HepG2 (cell line): ENCODE data around the gene LRP10. TPM values are rescaled to one million over a fixed set of nuclear protein-coding genes. Genes with fewer than 3 reads are reported as not detected.

Source experiments
- ATM ChIP-seq: fragments of 450-650 bp; IDR thresholded peaks from 2 replicates; pipeline ENCODE4 v1.7.1; 2017; ENCODE audit warnings: mild to moderate bottlenecking, borderline replicate concordance
- CHD4 ChIP-seq: fragments of 200-600 bp; sonication (generic); IDR thresholded peaks from 2 replicates; pipeline ENCODE4 v1.7.0; 2017; ENCODE audit warnings: mild to moderate bottlenecking, low read length, borderline replicate concordance
- HMGXB4 ChIP-seq, 2 experiments: sonication (generic) in 1 of 2; formaldehyde crosslinking in 1 of 2; IDR thresholded peaks; 2 replicates each; pipeline versions ENCODE4 v1.4.0 to v1.6.1; 2018 to 2020; ENCODE audit warnings: missing genetic modification reagents in 2 of 2, borderline replicate concordance in 1 of 2, low read depth in 1 of 2, mild to moderate bottlenecking in 1 of 2, missing biosample characterization in 1 of 2
- KAT7 ChIP-seq: IDR thresholded peaks from 2 replicates; pipeline ENCODE4 v1.6.1; 2018; ENCODE audit warnings: borderline replicate concordance, missing compliant biosample characterization
- NBN ChIP-seq: fragments of 450-650 bp; conservative IDR thresholded peaks from 2 replicates; pipeline ENCODE4 v1.6.1; 2017
- NFYC ChIP-seq: IDR thresholded peaks from 2 replicates; pipeline ENCODE4 v1.6.1; 2016; ENCODE audit warnings: missing genetic modification reagents, missing compliant biosample characterization
- PATZ1 ChIP-seq: sonication (generic); formaldehyde crosslinking; IDR thresholded peaks from 2 replicates; pipeline ENCODE4 v1.4.0; 2020; ENCODE audit warnings: missing genetic modification reagents
- RBM39 ChIP-seq: fragments of 200-400 bp; formaldehyde crosslinking; IDR thresholded peaks from one replicate; pipeline ENCODE4 v1.6.1; 2018; ENCODE audit warnings: antibody characterized with exemption, mild to moderate bottlenecking, low read depth, low read length; ENCODE audit not compliant: poor library complexity, severe bottlenecking
- SP2 ChIP-seq: sonication (generic); formaldehyde crosslinking; IDR thresholded peaks from 2 replicates; pipeline ENCODE4 v1.5.1; 2020; ENCODE audit warnings: mild to moderate bottlenecking, missing genetic modification reagents
- ZNF598 ChIP-seq: sonication (generic); formaldehyde crosslinking; IDR thresholded peaks from 2 replicates; pipeline ENCODE4 v1.5.1; 2020; ENCODE audit warnings: mild to moderate bottlenecking, missing genetic modification reagents, borderline replicate concordance
- ZNF691 ChIP-seq: sonication (generic); formaldehyde crosslinking; IDR thresholded peaks from 2 replicates; pipeline ENCODE4 v1.4.0; 2020; ENCODE audit warnings: missing genetic modification reagents, low read depth, mild to moderate bottlenecking, borderline replicate concordance
- polyA plus RNA-seq, 8 experiments: library from polyadenylated mRNA; depleted of rRNA in 3 of 8; stranded (reverse) in 7 of 8; unstranded in 1 of 8; fragments of >200 nt; fragmentation: Illumina TruSeq in 4 of 8; extraction: Trizol in 4 of 8; gene quantifications; 2 replicates each; pipeline versions ENCODE4 v1.2.1 to v1.2.3, GENCODE V29; 2011 to 2016; ENCODE audit warnings: low read depth in 4 of 8, missing spikeins in 1 of 8, mixed read lengths in 1 of 8; ENCODE audit not compliant: insufficient read depth in 1 of 8
- total RNA-seq, 5 experiments: library from RNA; depleted of rRNA; stranded (reverse); fragments of >200 nt; fragmentation: Illumina TruSeq; extraction: Trizol; gene quantifications; 2 replicates each; pipeline ENCODE4 v1.2.3, GENCODE V29; 2016; ENCODE audit warnings: low read depth in 1 of 5

LRP10 gene
- total and polyA plus RNA-seq, 2 of the 13 experiments (the other 11 are each of a cell fraction or from before 2014, with no cell fraction given), result 16.9 to 45.2 TPM

- TF ChIP-seq ZNF691 (no peak), NFYC (CRISPR knock-in tag) (no peak), ATM (no peak), SP2 (CRISPR knock-in tag) (no peak), RBM39 (no peak), KAT7 (CRISPR knock-in tag) (no peak; the same call in 1 of the 2 replicates), HMGXB4 (CRISPR knock-in tag; IDR thresholded peaks at IDR 0.05; ENCODE audit: borderline replicate concordance in 1 of 2, low read depth in 1 of 2) (no peak), ZNF598 (CRISPR knock-in tag) (no peak; the same call in 1 of the 2 replicates), NBN (no peak), CHD4 (no peak), PATZ1 (0 out of 2 replicates have a peak, but pooled peaks have one; percentile 8)
- TF ChIP-seq, all 625 proteins: peak for 89
These were observed 35.0 kb upstream of the LRP10 start, which contains the start of gene MMP14 (continued) for GRCh38 chr14:22836301-22837113.
